GM12878 (cell line): ENCODE results near the gene FOLR2. TPM values are rescaled to one million over a fixed set of nuclear protein-coding genes. Genes with fewer than 3 reads are reported as not detected.
A peak's percentile ranks its signal among the peaks of the same experiment; 100 is the strongest.

Experiments used
- CHD4 ChIP-seq: fragments of 200-600 bp; sonication (generic); IDR thresholded peaks from 2 replicates; pipeline ENCODE4 v1.6.1; 2016; ENCODE audit warnings: mild to moderate bottlenecking
- CREM ChIP-seq: IDR thresholded peaks from 2 replicates; pipeline ENCODE4 v1.6.1; 2014; ENCODE audit warnings: antibody characterized with exemption, low read depth
- ETV6 ChIP-seq, 2 experiments: fragments of 450-650 bp in 1 of 2; IDR thresholded peaks in 1 of 2; conservative IDR thresholded peaks in 1 of 2; 2 replicates each; pipeline ENCODE4 v1.6.1; 2014; ENCODE audit warnings: antibody characterized with exemption in 1 of 2, borderline replicate concordance in 1 of 2, low read depth in 1 of 2, mild to moderate bottlenecking in 1 of 2, moderate library complexity in 1 of 2
- KLF5 ChIP-seq: fragments of 450-650 bp; IDR thresholded peaks from 2 replicates; pipeline ENCODE4 v1.6.1; 2014; ENCODE audit warnings: mild to moderate bottlenecking; ENCODE audit not compliant: partially characterized antibody
- MYB ChIP-seq: fragments of 150-350 bp; IDR thresholded peaks from 2 replicates; pipeline ENCODE4 v1.6.1; 2014; ENCODE audit warnings: mild to moderate bottlenecking, low read depth, low read length, borderline replicate concordance
- NR2F1 ChIP-seq: fragments of 450-650 bp; conservative IDR thresholded peaks from 2 replicates; pipeline ENCODE4 v1.6.1; 2017; ENCODE audit warnings: mild to moderate bottlenecking
- POLR2A ChIP-seq: IDR thresholded peaks from 2 replicates; pipeline ENCODE4 v1.6.1; 2011; ENCODE audit warnings: low read depth, mild to moderate bottlenecking, low read length
- SMARCA5 ChIP-seq: fragments of 450-650 bp; IDR thresholded peaks from 2 replicates; pipeline ENCODE4 v1.6.1; 2017; ENCODE audit warnings: mild to moderate bottlenecking
- SPI1 ChIP-seq: IDR thresholded peaks from 2 replicates; pipeline ENCODE4 v1.6.1; 2011; ENCODE audit warnings: low read depth, mild to moderate bottlenecking, low read length, moderate library complexity, borderline replicate concordance; ENCODE audit not compliant: insufficient read depth
- ZSCAN29 ChIP-seq: fragments of 450-650 bp; IDR thresholded peaks from 2 replicates; pipeline ENCODE4 v1.6.1; 2017; ENCODE audit warnings: mild to moderate bottlenecking, moderate library complexity
- polyA plus RNA-seq, 11 experiments: library from polyadenylated mRNA; depleted of rRNA in 4 of 11; unstranded in 6 of 11; stranded (reverse) in 5 of 11; fragments of >200 nt; fragmentation: Nextera tagmentation in 4 of 11; fragmentation: Illumina TruSeq in 1 of 11; extraction: Ambion mirVana in 4 of 11; extraction: Trizol in 1 of 11; gene quantifications; 1 replicate in 1 of 11; 2 replicates in 10 of 11; pipeline versions ENCODE4 v1.2.1 to v1.2.3, GENCODE V29; 2011 to 2016; ENCODE audit warnings: inconsistent platforms in 2 of 11, missing spikeins in 2 of 11, low read depth in 1 of 11
- total RNA-seq, 4 experiments: library from RNA; depleted of rRNA in 3 of 4; stranded (reverse); fragments of >200 nt in 3 of 4; fragmentation: Illumina TruSeq in 1 of 4; extraction: Trizol in 1 of 4; gene quantifications; 2 replicates each; pipeline versions ENCODE4 v1.2.1 to v1.2.3, GENCODE V29; 2013 to 2021
- TF ChIP-seq, protein P1 (sequence below): fragments of 150-350 bp; IDR thresholded peaks from 2 replicates; pipeline ENCODE4 v1.6.1; 2014; ENCODE audit warnings: mild to moderate bottlenecking, low read depth, low read length
- TF ChIP-seq, protein P2 (sequence below): fragments of 450-650 bp; IDR thresholded peaks from 2 replicates; pipeline ENCODE4 v1.6.1; 2017; ENCODE audit warnings: mild to moderate bottlenecking, moderate library complexity
- TF ChIP-seq, protein P3 (sequence below): fragments of 450-650 bp; IDR thresholded peaks from 2 replicates; pipeline ENCODE4 v1.6.1; 2016; ENCODE audit warnings: mild to moderate bottlenecking
- TF ChIP-seq, protein P4 (sequence below): IDR thresholded peaks from 2 replicates; pipeline ENCODE4 v1.6.1; 2011; ENCODE audit warnings: low read depth, low read length, improper control_type of control experiment, borderline replicate concordance
- TF ChIP-seq, protein P5 (sequence below): fragments of 450-650 bp; IDR thresholded peaks from 2 replicates; pipeline ENCODE4 v1.6.1; 2017; ENCODE audit warnings: low read depth, mild to moderate bottlenecking, moderate library complexity
- TF ChIP-seq, protein P6 (sequence below): fragments of 450-650 bp; IDR thresholded peaks from 2 replicates; pipeline ENCODE4 v1.6.1; 2018; ENCODE audit warnings: mild to moderate bottlenecking, low read depth, moderate library complexity; ENCODE audit not compliant: partially characterized antibody

Gene FOLR2
- total and polyA plus RNA-seq, 10 of the 15 experiments (the other 5 are each of a cell fraction or from before 2014, with no cell fraction given) = 0.10 to 11.1 (median 1.9) TPM

DNA sequence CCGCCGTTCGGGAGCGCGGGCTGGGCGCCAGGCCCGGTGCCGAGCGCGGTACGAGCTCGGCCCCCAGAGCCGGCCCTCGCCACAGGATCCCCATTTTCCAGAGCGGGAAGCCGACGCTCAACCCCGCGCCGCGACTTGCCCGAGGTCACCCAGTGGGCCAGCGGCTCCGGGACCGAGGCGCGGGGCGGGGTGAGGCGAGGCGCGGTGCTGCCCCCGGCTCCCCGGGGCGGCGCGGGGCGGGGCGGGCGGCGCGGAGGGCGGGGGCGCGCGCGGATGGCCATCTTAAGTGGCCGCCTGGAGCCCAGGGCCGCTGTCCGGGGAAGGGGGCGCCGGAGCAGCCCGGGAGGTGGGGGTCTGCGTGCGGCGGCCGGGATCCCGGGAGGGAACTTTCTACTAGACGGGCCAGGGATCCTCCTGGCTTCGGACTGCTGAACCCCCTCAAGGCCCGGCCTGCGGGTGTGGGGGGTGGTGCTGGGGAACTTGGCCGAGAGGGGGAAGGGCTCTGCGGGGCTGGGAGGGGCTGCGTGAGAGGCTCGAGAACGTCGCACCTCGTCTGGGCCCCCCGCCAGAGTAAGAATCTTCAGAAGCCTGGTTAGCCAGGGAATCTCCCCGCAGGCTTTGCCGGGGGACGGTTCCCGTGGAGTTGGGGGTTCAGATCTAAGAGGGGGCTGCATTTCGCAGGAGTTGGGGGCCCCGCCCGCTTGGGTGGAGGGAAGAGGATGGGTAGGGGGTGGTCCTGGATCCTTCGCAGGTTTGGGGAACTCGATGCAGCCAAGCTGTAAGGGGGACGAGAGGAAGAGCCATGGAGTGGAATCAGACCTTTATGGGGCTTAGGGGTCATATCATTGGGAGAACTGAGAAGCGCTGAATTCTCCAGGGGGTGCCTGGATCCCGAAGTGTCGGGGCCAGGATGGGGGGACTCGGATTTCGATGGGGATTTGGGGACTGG lies 7.3 kb downstream of the FOLR2 start (continued):
- TF ChIP-seq MYB = no peak
- TF ChIP-seq, protein P1, sequence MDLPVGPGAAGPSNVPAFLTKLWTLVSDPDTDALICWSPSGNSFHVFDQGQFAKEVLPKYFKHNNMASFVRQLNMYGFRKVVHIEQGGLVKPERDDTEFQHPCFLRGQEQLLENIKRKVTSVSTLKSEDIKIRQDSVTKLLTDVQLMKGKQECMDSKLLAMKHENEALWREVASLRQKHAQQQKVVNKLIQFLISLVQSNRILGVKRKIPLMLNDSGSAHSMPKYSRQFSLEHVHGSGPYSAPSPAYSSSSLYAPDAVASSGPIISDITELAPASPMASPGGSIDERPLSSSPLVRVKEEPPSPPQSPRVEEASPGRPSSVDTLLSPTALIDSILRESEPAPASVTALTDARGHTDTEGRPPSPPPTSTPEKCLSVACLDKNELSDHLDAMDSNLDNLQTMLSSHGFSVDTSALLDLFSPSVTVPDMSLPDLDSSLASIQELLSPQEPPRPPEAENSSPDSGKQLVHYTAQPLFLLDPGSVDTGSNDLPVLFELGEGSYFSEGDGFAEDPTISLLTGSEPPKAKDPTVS = no peak
- TF ChIP-seq, protein P2, sequence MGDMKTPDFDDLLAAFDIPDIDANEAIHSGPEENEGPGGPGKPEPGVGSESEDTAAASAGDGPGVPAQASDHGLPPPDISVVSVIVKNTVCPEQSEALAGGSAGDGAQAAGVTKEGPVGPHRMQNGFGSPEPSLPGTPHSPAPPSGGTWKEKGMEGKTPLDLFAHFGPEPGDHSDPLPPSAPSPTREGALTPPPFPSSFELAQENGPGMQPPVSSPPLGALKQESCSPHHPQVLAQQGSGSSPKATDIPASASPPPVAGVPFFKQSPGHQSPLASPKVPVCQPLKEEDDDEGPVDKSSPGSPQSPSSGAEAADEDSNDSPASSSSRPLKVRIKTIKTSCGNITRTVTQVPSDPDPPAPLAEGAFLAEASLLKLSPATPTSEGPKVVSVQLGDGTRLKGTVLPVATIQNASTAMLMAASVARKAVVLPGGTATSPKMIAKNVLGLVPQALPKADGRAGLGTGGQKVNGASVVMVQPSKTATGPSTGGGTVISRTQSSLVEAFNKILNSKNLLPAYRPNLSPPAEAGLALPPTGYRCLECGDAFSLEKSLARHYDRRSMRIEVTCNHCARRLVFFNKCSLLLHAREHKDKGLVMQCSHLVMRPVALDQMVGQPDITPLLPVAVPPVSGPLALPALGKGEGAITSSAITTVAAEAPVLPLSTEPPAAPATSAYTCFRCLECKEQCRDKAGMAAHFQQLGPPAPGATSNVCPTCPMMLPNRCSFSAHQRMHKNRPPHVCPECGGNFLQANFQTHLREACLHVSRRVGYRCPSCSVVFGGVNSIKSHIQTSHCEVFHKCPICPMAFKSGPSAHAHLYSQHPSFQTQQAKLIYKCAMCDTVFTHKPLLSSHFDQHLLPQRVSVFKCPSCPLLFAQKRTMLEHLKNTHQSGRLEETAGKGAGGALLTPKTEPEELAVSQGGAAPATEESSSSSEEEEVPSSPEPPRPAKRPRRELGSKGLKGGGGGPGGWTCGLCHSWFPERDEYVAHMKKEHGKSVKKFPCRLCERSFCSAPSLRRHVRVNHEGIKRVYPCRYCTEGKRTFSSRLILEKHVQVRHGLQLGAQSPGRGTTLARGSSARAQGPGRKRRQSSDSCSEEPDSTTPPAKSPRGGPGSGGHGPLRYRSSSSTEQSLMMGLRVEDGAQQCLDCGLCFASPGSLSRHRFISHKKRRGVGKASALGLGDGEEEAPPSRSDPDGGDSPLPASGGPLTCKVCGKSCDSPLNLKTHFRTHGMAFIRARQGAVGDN = 0 out of 2 replicates have a peak, but pooled peaks have one; percentile 22
- TF ChIP-seq, protein P3, sequence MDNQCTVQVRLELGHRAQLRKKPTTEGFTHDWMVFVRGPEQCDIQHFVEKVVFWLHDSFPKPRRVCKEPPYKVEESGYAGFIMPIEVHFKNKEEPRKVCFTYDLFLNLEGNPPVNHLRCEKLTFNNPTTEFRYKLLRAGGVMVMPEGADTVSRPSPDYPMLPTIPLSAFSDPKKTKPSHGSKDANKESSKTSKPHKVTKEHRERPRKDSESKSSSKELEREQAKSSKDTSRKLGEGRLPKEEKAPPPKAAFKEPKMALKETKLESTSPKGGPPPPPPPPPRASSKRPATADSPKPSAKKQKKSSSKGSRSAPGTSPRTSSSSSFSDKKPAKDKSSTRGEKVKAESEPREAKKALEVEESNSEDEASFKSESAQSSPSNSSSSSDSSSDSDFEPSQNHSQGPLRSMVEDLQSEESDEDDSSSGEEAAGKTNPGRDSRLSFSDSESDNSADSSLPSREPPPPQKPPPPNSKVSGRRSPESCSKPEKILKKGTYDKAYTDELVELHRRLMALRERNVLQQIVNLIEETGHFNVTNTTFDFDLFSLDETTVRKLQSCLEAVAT = peak; percentile 52
- TF ChIP-seq CREM = no peak
- TF ChIP-seq KLF5 = no peak
- no peak for TF ChIP-seq ZSCAN29
- TF ChIP-seq, protein P4, sequence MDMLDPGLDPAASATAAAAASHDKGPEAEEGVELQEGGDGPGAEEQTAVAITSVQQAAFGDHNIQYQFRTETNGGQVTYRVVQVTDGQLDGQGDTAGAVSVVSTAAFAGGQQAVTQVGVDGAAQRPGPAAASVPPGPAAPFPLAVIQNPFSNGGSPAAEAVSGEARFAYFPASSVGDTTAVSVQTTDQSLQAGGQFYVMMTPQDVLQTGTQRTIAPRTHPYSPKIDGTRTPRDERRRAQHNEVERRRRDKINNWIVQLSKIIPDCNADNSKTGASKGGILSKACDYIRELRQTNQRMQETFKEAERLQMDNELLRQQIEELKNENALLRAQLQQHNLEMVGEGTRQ = no peak
- no peak for TF ChIP-seq ETV6 (conservative IDR thresholded peaks at IDR 0.05 in 1 of 2, IDR thresholded peaks at IDR 0.05 in 1 of 2; ENCODE audit: borderline replicate concordance in 1 of 2, low read depth in 1 of 2)
- no peak for TF ChIP-seq CHD4
- TF ChIP-seq, protein P5, sequence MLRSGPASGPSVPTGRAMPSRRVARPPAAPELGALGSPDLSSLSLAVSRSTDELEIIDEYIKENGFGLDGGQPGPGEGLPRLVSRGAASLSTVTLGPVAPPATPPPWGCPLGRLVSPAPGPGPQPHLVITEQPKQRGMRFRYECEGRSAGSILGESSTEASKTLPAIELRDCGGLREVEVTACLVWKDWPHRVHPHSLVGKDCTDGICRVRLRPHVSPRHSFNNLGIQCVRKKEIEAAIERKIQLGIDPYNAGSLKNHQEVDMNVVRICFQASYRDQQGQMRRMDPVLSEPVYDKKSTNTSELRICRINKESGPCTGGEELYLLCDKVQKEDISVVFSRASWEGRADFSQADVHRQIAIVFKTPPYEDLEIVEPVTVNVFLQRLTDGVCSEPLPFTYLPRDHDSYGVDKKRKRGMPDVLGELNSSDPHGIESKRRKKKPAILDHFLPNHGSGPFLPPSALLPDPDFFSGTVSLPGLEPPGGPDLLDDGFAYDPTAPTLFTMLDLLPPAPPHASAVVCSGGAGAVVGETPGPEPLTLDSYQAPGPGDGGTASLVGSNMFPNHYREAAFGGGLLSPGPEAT = no peak
- peak; percentile 65 for TF ChIP-seq POLR2A
- peak; percentile 83 for TF ChIP-seq NR2F1
- TF ChIP-seq SPI1 = no peak
- TF ChIP-seq SMARCA5 = no peak
- TF ChIP-seq, protein P6, sequence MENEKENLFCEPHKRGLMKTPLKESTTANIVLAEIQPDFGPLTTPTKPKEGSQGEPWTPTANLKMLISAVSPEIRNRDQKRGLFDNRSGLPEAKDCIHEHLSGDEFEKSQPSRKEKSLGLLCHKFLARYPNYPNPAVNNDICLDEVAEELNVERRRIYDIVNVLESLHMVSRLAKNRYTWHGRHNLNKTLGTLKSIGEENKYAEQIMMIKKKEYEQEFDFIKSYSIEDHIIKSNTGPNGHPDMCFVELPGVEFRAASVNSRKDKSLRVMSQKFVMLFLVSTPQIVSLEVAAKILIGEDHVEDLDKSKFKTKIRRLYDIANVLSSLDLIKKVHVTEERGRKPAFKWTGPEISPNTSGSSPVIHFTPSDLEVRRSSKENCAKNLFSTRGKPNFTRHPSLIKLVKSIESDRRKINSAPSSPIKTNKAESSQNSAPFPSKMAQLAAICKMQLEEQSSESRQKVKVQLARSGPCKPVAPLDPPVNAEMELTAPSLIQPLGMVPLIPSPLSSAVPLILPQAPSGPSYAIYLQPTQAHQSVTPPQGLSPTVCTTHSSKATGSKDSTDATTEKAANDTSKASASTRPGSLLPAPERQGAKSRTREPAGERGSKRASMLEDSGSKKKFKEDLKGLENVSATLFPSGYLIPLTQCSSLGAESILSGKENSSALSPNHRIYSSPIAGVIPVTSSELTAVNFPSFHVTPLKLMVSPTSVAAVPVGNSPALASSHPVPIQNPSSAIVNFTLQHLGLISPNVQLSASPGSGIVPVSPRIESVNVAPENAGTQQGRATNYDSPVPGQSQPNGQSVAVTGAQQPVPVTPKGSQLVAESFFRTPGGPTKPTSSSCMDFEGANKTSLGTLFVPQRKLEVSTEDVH = no peak
